Stimulated activated CD4-positive, alpha-beta T cell treated with anti-CD3 and anti-CD28 coated beads, Interleukin-2, amount 100 ng/mL, for 4 hours (primary cell): Measurements from ENCODE around the gene DLL1.

ENCODE experiments used
- DNase-seq: peaks from one replicate; pipeline ENCODE4 v3.0.0-alpha.2; 2020; ENCODE audit warnings: low read depth

DLL1 gene

DNA sequence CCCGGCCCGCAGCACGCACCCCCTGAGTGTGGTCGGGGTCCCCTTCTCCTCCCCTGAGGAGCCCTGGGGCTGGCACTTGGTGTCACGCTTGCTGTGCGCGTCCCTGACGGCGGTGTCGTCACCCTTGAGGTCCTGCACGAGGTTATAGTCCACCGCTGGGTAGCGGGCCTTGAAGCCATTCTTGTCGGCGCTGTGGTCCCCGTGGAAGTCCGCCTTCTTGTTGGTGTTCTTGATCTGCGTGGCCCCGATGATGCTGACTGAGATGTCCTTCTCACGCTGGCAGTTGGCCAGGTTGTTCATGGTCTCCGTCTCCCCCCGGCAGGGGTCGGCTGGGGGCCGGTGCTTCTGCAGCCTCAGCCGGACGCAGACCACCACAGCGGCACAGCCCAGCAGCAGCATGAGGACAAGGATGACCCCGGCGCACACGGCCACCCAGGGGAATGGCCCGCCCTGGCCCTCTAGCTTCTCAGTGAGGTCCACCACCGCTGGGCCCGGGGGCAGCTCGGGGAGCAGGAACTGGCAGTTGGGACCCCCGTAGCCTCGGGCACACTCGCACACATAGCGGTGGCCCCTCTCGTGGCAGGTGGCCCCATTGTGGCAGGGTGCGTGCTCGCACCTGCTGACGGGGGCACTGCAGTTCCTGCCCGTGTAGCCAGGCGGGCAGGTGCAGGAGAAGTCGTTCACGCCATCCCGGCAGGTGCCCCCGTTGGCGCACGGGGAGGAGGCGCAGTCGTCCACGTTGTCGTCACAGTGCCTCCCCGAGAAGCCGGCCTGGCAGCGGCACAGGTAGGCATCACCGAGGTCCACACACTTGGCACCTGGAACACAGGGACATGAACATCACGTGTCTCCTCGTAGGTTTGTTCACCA is 7.4 kb downstream of the DLL1 start:
- no peak for DNase-seq

DNA sequence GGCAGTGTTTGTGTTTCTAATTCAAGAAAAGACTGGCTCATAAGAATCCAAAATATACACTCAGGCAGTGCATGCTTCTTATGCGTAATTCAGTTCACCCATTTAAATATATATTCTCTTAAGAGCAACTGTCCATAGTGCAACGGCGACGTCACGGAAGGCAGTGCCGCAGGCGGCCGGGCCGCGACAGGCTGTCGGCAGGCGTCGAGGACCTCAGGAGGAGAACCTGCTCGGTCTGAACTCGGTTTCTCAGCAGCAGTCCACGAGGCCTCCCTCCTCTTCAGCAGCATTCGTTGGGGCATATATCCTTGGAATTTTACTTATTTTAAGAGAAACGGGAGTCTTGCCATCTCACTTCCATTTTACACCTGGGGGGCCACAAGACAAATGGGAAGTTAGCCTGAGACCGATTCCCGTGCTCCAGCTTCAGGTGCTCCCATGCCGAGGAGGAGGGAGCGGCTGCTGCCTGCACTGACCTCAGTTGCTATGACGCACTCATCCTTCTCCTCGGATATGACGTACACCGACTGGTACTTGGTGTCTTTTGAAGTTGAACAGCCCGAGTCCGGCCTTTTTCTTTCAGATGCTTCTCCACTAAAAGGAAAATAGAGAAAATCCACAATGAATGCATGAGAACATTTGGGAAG is 8.2 kb downstream of the DLL1 start:
- no peak for DNase-seq

DNA sequence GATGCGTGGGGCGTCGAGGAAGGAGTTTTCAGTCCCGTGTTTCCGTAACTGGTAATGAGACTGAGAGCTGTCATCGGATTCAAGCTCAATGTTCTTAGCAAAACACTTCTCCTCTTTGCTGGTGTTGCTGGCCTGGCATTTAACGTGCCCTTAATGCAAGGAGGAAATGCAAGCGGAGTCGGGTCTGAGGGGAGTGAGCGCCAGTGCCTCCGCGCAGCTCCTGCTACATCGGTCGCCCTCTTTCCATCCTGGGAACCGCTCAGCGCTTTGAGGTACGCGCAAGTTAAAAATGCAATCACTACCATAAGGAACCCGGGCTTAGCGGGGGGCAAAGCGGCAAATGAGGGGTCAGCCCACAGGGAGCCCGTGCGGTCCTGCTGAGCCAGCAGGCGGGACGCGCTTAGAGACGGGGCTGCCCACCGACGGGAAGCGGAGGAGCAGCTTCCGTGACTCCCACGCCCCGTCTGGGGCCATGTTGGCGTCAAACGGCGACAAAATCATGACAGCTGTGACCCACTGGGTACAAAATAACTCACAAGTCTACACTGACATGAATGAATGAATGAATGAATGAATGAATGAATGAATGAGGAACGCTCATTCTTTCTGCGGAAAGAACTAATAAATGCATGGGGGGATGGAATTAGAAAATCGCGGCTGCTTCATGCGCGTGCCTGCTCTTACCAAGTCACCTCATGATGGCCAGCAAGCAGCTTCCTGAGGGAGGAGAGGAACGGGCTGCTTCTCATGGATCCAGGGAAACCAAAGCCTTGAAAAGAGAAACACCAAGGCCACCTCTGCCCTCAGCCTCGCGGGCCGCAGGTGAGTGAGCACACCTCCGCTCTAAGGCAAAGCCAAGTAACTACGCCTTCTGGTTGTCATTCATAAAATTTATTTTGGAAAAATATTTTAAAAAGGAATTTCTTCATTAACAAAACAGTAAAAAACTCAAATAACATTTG is 9.3 kb downstream of the DLL1 start:
- no peak for DNase-seq

DNA sequence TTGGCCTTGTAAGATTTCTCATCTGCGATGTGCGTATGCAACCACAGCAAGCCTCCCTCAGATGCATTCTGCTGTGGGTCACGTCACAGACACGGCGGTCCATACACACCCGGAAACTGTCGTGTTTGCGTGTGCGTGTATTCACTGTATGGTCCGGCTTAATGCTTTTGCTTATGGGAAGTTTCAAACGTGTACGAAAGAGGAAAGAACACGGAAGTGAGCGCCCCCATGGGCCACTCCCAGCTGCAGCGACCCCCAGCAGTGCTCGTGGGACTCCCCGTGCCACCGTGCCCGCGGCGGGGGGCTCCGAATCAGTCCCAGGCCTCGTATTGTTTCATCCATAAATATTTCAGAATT is 10.2 kb downstream of the DLL1 start:
- no peak for DNase-seq

DNA sequence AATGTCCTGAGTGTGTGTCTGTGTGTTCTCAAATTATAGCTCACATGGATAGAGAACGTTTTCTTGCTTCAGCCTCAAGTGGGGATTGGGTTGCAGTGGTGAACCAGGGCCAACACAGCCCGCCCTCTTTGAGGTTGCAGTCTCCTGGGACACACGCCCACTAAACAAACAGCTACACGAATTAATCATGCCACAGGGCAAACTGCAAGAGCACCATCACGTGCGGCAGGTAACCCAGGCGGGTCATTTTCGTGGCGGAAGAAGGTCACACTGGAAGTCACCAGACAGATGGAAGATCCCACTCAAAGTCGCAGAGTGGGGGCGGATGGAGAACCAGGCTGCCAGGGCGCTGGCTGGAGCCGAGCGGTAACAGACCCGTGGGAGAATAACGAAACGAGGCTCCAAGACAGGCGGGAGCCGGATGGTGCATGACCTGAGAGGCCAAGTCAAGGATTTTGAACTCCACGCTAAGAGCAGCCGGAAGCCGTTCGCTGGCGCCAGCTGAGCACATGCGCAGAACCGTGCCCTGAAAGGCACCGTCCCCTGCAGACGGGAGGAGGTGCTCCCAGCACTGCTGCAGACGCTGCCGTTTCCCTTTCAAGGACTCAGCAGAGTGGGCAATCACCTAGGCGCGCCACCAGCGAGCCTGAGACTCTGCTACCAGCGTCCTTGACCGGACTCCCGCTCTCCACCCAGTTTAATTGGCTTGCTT is 10.7 kb downstream of the DLL1 start:
- DNase-seq: no peak

DNA sequence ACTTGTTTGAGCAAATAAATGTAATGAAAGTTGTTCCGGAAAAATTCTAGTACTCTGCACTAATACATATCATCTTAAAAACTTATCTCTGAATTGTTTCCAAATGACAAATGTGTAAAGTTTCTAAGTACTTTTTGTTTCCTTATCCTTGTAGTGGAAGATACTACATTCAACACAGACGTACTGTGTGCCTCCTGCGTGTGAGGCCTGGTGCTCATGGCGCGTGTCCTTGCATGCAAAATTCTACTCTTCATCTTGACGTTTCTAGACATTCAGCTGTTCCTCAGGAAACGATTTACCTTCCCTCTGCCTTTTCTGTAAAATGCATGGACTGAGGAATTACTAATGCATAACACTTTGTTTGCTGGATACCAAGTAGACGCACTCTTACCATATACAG is 11.5 kb downstream of the DLL1 start:
- no peak for DNase-seq

DNA sequence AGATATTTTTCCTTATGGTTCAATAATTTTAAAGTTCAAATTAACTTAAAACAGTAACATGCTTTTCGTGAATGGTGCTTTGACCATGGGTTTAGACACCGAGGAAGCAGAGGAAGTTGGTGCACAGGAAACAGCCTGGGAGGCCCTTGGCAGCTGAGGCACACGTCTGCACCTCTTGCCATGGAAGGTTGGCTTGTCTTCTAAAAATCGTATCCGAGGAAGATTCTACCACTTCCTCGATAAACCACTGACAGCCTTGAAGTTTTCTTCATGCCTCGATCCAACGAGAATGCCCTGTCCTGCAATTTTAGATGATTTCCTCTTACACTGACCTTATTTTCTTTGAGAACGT is 12.2 kb downstream of the DLL1 start:
- no peak for DNase-seq

DNA sequence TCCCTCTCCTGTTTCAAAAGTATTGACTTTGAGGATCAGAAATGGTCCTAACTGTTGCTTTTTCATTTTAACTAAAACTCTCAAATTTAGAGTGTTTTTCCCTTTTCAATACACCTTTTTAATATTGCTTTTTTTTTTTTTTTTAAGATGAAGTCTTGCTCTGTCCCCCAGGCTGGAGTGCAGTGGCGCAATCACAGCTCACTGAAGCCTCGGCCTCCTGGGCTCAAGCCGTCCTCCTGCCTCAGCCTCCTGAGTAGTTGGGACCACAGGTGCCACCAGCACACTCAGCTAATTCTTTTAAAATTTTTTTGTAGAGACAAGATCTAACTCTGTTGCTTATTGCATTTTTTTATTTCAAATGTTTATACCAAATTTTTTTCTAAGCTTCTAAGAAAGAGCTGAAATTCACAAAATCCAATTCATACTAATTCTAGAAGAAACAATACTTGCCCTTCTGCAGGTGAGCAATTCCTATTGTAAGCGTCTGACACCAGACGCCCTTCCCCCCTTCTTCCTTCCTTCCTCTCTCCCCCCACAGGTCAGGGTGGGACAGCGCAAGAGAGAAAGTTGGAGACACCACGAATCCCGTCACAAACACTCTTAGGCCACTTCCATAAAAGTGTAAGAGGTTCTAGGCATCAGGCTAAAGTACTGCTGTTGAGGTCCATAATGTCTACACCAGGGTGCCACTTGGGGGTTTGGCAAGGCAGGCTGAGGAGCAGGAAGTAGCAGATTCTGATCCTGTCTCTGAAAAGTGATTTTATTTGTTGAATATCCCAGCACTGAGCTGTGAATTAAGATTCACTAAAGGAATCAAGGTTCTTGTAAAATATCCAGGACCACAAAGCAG is 12.8 kb downstream of the DLL1 start:
- DNase-seq: no peak

DNA sequence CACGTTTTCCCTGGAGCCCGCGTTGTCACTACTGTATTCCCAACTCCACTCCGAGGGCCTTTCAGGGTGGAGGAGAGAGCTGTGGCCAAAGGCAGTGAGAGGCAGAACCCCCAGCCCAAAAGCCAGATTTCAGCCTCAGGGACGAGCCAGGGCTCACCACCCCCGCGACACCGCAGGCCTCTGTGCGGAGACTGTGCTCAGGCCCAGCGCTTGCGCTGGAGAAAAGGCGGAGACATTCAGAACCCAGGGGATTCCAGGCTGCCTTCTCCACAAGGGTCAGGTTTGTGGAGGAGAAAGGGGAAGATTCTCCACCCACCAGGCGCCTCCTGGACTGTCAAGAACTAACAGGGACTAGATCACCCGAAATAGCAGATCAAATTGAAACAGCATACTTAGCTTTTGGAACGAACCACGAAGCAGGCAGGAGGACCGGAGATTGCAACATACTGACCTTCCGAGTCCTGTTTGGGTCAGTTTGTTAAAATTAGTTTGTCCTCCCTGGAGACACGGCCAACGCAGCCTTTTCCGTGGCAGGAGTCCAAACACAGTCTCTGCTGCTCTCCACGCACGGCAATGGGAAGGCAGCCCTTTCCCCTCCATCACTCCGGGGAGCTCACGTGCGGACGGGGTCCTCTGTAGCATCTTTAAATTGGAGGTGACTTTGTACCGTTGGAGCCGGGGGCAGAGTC is 14.4 kb downstream of the DLL1 start:
- no peak for DNase-seq

DNA sequence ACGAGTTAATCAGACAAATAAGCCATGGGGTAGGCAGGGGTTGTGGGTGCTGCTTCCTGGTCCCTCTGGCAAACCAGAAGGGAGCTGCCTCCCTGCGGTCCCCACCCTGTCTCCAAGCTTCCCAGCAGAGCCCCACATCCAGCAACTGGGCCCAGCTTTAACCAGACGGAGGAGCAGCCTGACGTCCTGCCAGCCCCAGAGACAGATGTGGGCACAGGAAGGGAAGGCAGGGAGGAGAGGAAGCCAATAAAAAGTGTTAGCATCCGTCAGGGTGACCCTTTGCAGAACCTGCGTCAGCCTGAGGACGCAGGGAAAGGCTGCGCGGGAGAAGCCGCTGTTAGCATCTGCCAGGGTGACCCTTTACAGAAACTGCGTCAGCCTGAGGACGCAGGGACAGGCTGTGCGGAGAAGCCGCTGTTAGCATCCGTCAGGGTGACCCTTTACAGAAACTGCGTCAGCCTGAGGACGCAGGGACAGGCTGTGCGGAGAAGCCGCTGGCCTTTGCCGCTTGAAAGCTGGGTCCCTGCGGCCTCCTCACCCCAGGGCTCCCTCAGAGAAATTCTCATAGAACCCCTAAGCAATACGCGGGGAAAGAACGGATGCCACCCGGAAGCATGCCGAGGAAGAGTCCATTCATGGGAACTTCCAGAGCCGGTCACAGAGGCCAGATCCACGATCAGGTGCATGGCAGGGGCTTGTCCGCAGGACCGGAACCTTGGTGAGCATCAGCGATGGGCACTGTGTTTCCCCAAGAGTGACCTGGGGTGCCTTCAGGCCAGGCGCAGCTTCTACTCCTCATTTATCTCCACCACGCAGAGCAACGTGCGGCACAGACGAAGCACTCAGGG is 15.9 kb downstream of the DLL1 start:
- no peak for DNase-seq

DNA sequence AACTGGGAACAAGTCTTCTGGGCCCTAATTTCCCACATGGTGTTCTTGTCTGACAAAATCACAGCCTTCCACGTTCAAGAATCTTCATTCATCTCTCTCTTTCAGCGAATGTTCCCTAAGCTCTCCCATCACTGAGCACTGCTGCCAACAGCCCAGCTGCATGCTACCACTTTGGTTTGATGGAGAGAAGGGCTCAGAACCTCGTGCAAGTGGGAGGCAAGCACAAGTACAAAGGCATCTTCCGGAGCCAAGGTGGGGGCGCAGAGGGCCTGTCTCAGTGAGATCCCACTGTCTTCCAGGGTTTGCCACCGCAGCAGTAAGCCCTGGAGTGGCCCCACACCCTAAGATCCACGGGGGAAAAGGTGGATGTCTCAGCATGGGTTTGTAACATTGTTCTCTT is 17.2 kb downstream of the DLL1 start:
- DNase-seq: no peak

DNA sequence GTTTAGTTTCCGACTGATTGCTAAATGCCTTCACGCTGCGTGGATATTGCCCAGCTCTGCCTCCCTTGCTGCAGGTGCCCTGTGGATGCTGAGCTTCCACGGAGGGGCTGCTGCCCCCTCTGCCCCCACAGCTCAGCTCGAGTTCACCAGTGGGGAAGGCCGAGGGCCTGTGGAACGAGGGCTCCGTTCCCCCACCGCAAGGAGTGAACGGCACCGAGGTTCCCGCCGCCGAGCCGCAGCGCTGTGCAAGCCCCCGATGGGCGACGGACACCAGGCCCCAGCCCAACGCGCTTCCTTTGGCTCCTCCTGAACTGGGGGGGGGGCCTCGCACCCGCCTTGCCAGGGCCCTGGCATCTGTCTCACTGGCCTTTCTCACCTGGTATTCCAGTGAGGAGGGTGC is 17.7 kb downstream of the DLL1 start:
- no peak for DNase-seq

DNA sequence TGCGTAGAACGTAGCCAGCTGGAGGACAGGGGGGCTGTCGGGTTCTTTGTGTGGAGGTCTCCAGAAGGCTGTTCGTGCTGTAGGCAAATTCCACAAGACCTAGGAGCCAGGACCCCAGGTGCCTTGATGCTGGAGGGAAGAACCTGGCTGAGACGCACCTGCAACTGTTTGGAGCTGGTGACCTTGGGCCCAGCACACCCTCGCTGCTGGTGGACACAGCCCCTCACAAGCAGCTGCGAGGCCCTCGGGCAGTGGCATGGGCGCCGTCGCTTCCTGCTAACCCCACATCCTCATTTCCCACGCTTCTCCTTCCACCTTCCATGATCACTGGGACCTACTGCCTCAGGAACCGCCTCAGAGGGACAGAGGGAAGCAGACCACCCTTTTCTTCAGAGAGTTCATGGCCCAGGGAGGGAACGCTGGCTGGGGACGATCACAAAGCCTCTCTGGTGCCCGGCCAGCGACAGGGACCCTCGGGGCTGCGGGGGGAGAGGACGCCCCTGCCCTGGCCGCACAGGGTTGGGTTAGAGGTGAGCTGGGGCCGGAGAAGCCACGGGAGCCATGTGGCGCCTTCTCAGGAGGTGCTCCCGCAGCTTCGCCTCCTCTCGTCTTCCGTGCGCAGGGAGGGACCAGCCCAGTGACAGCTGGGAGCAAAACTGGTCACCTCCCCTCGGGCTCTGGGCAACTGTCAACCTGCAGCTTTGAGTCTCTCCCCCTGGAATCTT is 18.4 kb downstream of the DLL1 start:
- DNase-seq: no peak

DNA sequence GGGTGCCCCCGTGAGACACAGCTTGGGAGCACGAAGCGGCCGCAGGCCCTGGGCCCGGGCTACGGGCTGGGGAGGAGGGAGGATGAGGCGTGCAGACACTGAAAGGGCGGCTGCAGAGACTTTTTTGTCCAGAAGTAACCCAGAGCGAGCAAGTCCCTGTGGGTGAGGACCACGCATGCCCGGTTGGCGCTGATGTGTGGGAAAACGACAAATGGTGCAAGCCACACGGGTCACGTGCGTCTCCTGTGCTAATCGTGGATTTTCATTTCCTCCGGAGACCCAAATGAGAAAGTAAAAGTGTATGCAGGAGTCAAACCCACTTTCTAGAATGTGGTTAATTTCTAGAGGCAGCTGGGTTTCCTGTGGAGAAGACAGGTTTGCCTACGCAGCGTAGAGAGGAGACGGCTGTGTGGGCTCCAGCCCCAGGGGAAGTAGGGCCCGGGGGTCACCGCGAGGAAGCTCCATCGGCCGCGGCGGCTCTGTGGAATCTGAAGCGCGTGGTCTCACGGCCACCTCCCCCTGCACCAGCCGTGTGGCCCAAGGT is 19.0 kb downstream of the DLL1 start:
- DNase-seq: peak; percentile 67

DNA sequence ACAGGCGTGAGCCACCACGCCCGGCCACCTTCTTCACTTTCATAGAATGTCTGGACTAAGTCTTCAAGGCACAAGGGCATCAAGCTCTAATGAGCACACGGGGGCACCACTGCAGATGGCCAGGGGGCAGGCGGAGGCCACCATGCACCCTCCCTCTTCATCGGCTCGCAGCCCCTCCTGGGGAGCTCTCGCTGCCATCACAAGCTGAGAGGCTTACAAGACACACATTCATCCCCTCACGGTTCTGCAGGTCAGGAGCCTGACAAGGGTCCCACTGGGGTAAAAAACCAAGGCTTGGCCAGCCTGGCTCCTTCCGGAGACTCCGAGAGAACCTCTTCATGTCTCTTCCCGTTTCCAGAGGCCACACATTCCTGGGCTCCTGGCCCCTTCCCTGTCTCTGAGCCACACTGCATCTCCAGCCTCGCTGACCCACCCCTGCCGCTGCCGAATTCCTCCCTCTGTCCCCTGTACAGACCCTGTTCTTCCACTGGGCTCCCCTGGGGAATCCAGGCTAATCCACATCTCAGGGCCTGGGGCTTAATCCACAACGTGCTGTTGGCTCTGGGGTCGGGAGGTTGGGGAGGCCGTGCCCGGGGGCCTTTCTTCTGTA is 19.8 kb downstream of the DLL1 start:
- no peak for DNase-seq

DNA sequence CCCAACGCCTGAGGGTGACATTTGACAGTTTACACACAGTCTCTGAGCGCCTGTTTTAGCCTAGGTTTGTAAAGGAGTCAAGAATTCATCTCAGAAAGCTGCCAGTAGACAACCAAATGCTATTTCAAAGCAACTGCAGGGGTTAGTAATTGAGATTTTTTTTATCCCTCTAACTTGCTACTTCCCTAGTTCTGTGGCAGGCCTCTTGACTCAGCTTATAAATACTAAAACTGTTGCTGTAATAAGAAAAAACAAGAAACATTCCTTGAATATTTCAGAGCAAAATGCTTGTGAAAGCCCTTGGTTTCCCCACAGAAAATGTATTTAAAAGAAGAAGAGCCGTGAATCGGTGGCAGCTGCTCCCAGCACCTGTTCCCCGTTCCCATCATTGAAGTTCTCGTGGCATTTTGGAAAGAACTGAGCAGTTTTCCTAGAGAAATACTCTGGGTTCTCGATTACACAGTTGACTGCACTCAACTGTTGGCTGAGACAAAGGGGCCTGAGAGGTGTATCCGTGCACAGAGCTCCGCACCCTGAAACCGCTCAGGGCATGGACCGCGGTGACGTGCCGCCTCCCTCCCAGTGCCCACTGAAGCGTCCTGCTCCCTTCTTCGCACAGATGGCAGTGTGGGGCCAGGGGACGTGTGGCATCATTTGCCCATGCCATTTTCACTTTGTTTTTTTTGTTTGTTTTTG is 20.9 kb downstream of the DLL1 start:
- no peak for DNase-seq

DNA sequence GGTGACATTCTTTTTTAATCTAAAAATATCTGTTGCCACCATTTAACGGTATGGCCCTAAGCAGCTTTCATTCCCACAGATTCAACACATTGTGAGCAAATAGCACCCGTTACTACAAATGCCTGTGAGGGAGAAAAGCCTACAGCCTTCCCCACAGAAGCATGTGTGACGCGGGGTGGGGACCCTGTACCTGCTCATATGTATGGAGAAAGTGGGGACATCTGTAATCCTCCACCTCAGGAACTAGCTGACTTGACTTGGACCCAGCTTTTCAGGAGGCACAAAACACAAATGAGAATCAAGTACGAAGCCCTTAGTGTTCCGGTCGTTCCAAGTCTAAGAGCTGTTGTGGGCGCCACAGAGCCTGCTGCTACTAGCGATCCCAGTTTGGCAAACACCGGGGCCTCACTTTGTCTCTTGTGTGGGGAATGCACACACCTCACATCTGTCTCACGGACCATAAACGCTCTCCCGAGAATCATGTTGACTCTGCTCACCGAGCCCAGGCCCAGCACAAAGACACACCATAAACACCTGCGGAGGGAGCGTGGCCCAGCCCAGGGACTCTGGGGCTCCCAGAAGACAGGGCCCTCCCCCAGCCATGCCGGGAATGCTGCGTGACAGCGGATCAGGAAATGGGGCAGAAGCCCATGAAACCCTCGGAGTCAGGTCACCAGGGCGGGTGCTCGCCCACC is 21.6 kb downstream of the DLL1 start:
- no peak for DNase-seq
